Mammary epithelial cell (primary cell): ENCODE data around the gene GLDN.

ENCODE experiments used
- CTCF ChIP-seq, 2 donors: IDR thresholded peaks in 1 of 2; conservative IDR thresholded peaks in 1 of 2; 2 replicates each; pipeline ENCODE4 v1.5.1; 2011 to 2012; ENCODE audit warnings: inconsistent platforms in 2 of 2, low read length in 2 of 2, mild to moderate bottlenecking in 2 of 2, control low read depth in 1 of 2, low read depth in 1 of 2; ENCODE audit not compliant: insufficient read depth in 1 of 2; ENCODE audit errors: extremely low read depth in 1 of 2
- EZH2 ChIP-seq: IDR thresholded peaks from 2 replicates; pipeline ENCODE4 v1.6.1; 2012; ENCODE audit warnings: low read length, inconsistent platforms, borderline replicate concordance

DNA sequence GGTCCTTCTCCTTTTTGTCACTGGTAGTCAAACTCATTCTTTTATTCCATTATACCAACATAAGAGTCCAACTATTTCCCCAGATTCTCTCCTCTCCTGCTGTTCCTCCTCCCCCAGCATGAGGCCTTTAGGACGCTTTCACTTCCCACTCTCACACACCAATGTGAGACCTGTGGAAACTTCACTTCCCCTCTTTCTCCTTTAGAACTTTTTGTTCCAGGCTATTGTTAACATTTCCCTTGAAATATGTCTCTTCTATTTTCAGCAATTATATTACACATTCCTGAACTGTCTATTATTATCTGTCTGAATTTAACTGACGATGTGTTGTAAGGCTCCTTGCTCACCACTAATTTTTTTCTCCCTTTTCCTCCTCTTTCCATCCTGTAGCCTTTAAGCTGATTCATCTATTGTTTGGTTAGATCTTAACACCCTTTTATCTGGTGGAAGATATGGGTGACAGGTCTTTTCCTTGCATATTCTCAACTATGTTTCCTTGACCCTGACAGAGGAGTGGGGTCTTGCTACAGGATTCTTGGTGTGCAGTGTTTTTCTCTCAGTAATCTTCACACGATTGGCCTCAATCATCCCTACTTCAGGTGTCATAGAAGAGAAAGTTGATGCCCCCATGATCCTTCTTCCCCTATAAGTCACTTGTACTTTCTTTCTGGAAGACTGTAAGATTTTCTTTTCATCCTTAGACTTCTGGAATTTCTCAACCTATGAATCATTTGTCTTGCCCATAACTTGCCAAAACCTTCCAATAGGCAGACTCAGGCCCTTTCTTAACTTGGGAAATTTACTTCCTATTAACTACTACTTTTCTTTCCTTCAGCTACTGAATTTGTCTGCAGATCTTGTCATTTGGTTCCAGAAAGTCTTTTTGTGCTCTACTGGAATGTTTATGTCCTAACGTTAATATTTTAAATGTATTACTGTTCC, 9.0 kb upstream of the GLDN start:
- TF ChIP-seq CTCF (conservative IDR thresholded peaks at IDR 0.05 in 1 of 2, IDR thresholded peaks at IDR 0.05 in 1 of 2; ENCODE audit: extremely low read depth in 1 of 2, insufficient read depth in 1 of 2, low read depth in 1 of 2, low read length in 2 of 2) (no peak), EZH2 (no peak)
